Progenitor cell of endocrine pancreas (in vitro differentiated cells): ENCODE measurements around the gene STX7. TPM values are rescaled to one million over a fixed set of nuclear protein-coding genes. Genes with fewer than 3 reads are reported as not detected.

Experiments
- DNase-seq: peaks from one replicate; pipeline ENCODE4 v3.0.0; 2021; ENCODE audit warnings: low spot score; ENCODE audit not compliant: unreplicated experiment
- H3K27ac Mint-ChIP-seq: 2 replicates; pipeline ENCODE4 v1.8.0; 2021; ENCODE audit warnings: mild to moderate bottlenecking, moderate library complexity, mixed read lengths
- H3K27me3 Mint-ChIP-seq: 2 replicates; pipeline ENCODE4 v1.8.0; 2021; ENCODE audit warnings: mixed read lengths
- H3K36me3 Mint-ChIP-seq: 2 replicates; pipeline ENCODE4 v1.8.0; 2022; ENCODE audit warnings: mixed read lengths; ENCODE audit not compliant: insufficient read depth
- H3K4me1 Mint-ChIP-seq: 2 replicates; pipeline ENCODE4 v1.8.0; 2021; ENCODE audit warnings: low read depth, mixed read lengths
- H3K4me3 Mint-ChIP-seq: 2 replicates; pipeline ENCODE4 v1.8.0; 2021; ENCODE audit warnings: low read depth, mild to moderate bottlenecking, moderate library complexity, mixed read lengths
- H3K9me3 Mint-ChIP-seq: 2 replicates; pipeline ENCODE4 v1.8.0; 2021; ENCODE audit warnings: low read depth, mixed read lengths
- CTCF ChIP-seq: fragments of 200-600 bp; sonication (generic); IDR thresholded peaks from one replicate; pipeline ENCODE4 v1.5.0; 2021; ENCODE audit warnings: antibody characterized with exemption, mild to moderate bottlenecking; ENCODE audit not compliant: unreplicated experiment
- total RNA-seq: library from RNA; stranded (reverse); gene quantifications from 2 replicates; pipeline ENCODE4 v1.2.1, GENCODE V29; 2021

STX7 gene
- total RNA-seq, 1 donor from 2014 or later, result 40.5 TPM

GRCh38 chr6:132478266-132478665 lies 34.6 kb downstream of the STX7 start:
- no peaks in the 10 kb centered on the region for H3K4me1 Mint-ChIP-seq
- no peak for DNase-seq
- H3K27ac Mint-ChIP-seq, result no peak overlapping the region
- H3K4me3 Mint-ChIP-seq, result no peak overlapping the region
- no peaks in the 10 kb centered on the region for H3K9me3 Mint-ChIP-seq
- TF ChIP-seq CTCF, result no peak
- H3K27me3 Mint-ChIP-seq, result no peaks in the 10 kb centered on the region
- H3K36me3 Mint-ChIP-seq, result no peaks in the 10 kb centered on the region

GRCh38 chr6:132476688-132477087 lies 36.2 kb downstream of the STX7 start:
- H3K4me3 Mint-ChIP-seq, result no peak overlapping the region
- no peak overlapping the region for H3K27ac Mint-ChIP-seq
- DNase-seq, result no peak
- no peaks in the 10 kb centered on the region for H3K9me3 Mint-ChIP-seq
- no peaks in the 10 kb centered on the region for H3K4me1 Mint-ChIP-seq
- H3K36me3 Mint-ChIP-seq, result no peaks in the 10 kb centered on the region
- TF ChIP-seq CTCF, result no peak
- H3K27me3 Mint-ChIP-seq, result no peaks in the 10 kb centered on the region

GRCh38 chr6:132475925-132476324 lies 37.0 kb downstream of the STX7 start:
- no peaks in the 10 kb centered on the region for H3K9me3 Mint-ChIP-seq
- DNase-seq, result no peak
- H3K36me3 Mint-ChIP-seq, result no peaks in the 10 kb centered on the region
- TF ChIP-seq CTCF, result no peak
- no peak overlapping the region for H3K4me3 Mint-ChIP-seq
- H3K27me3 Mint-ChIP-seq, result no peaks in the 10 kb centered on the region
- no peaks in the 10 kb centered on the region for H3K4me1 Mint-ChIP-seq
- no peak overlapping the region for H3K27ac Mint-ChIP-seq

- peaks cover 8% of the 10 kb centered on the region for H3K36me3 Mint-ChIP-seq
Measured at GRCh38 chr6:132471787-132472186, 41.1 kb downstream of the STX7 start.

GRCh38 chr6:132466952-132467351 lies 46.0 kb downstream of the STX7 start:
- Mint-ChIP-seq H3K4me1 (peaks cover 5% of the 10 kb centered on the region), H3K36me3 (peaks cover 16% of the 10 kb centered on the region), H3K27me3 (no peaks in the 10 kb centered on the region), H3K27ac (no peak overlapping the region), H3K9me3 (no peaks in the 10 kb centered on the region), H3K4me3 (no peak overlapping the region)
- DNase-seq, result no peak
- TF ChIP-seq CTCF, result no peak

More at GRCh38 chr6:132471787-132472186, 41.1 kb downstream of the STX7 start:
- no peak for DNase-seq
- no peak for TF ChIP-seq CTCF
- Mint-ChIP-seq H3K27ac (no peak overlapping the region), H3K27me3 (no peaks in the 10 kb centered on the region), H3K9me3 (no peaks in the 10 kb centered on the region), H3K4me1 (no peaks in the 10 kb centered on the region), H3K4me3 (no peak overlapping the region)
